HEK293T (cell line): ENCODE data around the gene S100A3.
"Not testable (repeated sequence)": the region's sequence is repeated elsewhere in the genome, so short reads cannot be mapped to it uniquely, and the experiment has no call there.

ENCODE experiments used
- CTCF ChIA-PET: fragments of 350-600 bp; formaldehyde crosslinking; extraction: SDS; loops from one replicate; lab custom pipeline; 2021; ENCODE audit warnings: antibody characterized with exemption, inconsistent platforms; lab: Yijun Ruan, JAX
- POLR2A ChIA-PET: fragments of 350-600 bp; formaldehyde crosslinking; extraction: SDS; loops from one replicate; lab custom pipeline; 2020; ENCODE audit warnings: antibody characterized with exemption, inconsistent platforms; lab: Yijun Ruan, JAX
- DNase-seq: peaks from one replicate; pipeline ENCODE4 v3.0.0; 2012; ENCODE audit warnings: mixed read lengths; ENCODE audit errors: extremely low spot score
- ARNT ChIP-seq: fragments of 450-650 bp; IDR thresholded peaks from 2 replicates; pipeline ENCODE4 v1.6.1; 2017; ENCODE audit warnings: mild to moderate bottlenecking
- BHLHE40 ChIP-seq: fragments of 450-650 bp; IDR thresholded peaks from 2 replicates; pipeline ENCODE4 v1.6.1; 2016; ENCODE audit warnings: mild to moderate bottlenecking, moderate library complexity, borderline replicate concordance
- CTBP1 ChIP-seq: fragments of 450-650 bp; IDR thresholded peaks from 2 replicates; pipeline ENCODE4 v1.6.1; 2016; ENCODE audit warnings: borderline replicate concordance
- ELF4 ChIP-seq: fragments of 450-650 bp; IDR thresholded peaks from 2 replicates; pipeline ENCODE4 v1.6.1; 2017; ENCODE audit warnings: antibody characterized with exemption
- FOXA1 ChIP-seq: fragments of 450-650 bp; IDR thresholded peaks from 2 replicates; pipeline ENCODE4 v1.6.1; 2016; ENCODE audit warnings: mild to moderate bottlenecking
- FOXK2 ChIP-seq: fragments of 450-650 bp; IDR thresholded peaks from 2 replicates; pipeline ENCODE4 v1.6.1; 2016; ENCODE audit warnings: mild to moderate bottlenecking
- FOXM1 ChIP-seq: fragments of 450-650 bp; IDR thresholded peaks from 2 replicates; pipeline ENCODE4 v1.6.1; 2017; ENCODE audit warnings: mild to moderate bottlenecking, borderline replicate concordance
- HDGF ChIP-seq: fragments of 450-650 bp; IDR thresholded peaks from 2 replicates; pipeline ENCODE4 v1.6.1; 2017; ENCODE audit warnings: antibody characterized with exemption, borderline replicate concordance
- L3MBTL2 ChIP-seq: fragments of 450-650 bp; conservative IDR thresholded peaks from 2 replicates; pipeline ENCODE4 v1.6.1; 2016; ENCODE audit warnings: mild to moderate bottlenecking
- LEF1 ChIP-seq: fragments of 450-650 bp; IDR thresholded peaks from 2 replicates; pipeline ENCODE4 v1.6.1; 2017; ENCODE audit warnings: mild to moderate bottlenecking, borderline replicate concordance
- NFRKB ChIP-seq: fragments of 450-650 bp; IDR thresholded peaks from 2 replicates; pipeline ENCODE4 v1.6.1; 2016; ENCODE audit warnings: mild to moderate bottlenecking, moderate library complexity
- PKNOX1 ChIP-seq: fragments of 450-650 bp; IDR thresholded peaks from 2 replicates; pipeline ENCODE4 v1.6.1; 2016
- SP1 ChIP-seq: fragments of 450-650 bp; IDR thresholded peaks from 2 replicates; pipeline ENCODE4 v1.6.1; 2017
- SUZ12 ChIP-seq: fragments of 450-650 bp; IDR thresholded peaks from 2 replicates; pipeline ENCODE4 v1.6.1; 2016; ENCODE audit warnings: mild to moderate bottlenecking
- TARDBP ChIP-seq: fragments of 450-650 bp; IDR thresholded peaks from 2 replicates; pipeline ENCODE4 v1.6.1; 2016
- ZNF384 ChIP-seq: fragments of 450-650 bp; IDR thresholded peaks from 2 replicates; pipeline ENCODE4 v1.6.1; 2016

S100A3 gene

DNA sequence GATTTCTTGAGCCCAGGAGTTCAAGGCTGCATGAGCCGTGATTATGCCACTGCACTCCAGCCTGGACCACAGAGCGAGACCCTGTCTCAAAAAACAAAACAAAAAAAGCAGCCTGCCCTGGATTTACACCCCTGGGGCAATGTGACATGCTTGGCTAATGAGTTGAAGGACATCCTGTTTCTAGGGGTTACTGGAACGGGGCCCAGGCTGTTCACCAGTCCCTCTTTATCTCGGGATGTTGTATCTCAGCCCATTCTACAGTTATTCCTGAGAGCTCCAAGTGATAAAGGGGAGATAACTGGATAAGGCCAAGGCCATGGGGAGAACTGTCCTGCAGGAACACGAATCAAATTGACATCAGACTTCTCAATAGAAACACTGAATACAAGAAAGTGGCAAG lies 38.3 kb upstream of the S100A3 start:
- DNase-seq, result peak; percentile 5
- ChIA-PET POLR2A (interaction anchor here (4.1 kb wide), 1 partner anchor 40 kb away, joined by 17 read pairs; the partner anchor contains the start of genes S100A1 and S100A13), CTCF (no interaction called here)

DNA sequence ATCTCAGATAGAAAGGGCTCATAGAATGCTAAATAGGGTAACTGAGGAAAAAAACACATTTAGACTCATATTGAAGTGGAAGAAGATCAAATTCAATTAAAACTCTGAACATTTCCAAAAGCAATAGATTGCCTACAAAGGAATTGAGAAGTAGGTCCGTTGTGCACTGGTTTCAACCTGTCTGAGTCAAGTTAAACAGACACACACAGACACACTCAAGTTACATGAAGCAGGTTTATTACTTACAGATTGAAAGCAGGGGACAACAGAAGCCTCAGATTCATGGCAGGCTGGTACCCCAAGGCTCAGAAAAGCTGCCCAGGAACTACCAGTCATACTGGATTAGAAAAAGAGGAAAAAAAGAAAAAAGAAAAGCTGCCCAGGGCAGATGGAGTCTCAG lies 37.3 kb upstream of the S100A3 start:
- no peak for DNase-seq
- no peak for TF ChIP-seq ARNT
- TF ChIP-seq TARDBP, result no peak
- no peak for TF ChIP-seq HDGF
- TF ChIP-seq PKNOX1, result no peak
- TF ChIP-seq NFRKB, result no peak
- no peak for TF ChIP-seq BHLHE40
- TF ChIP-seq SP1, result no peak
- no peak for TF ChIP-seq ELF4
- no peak for TF ChIP-seq FOXA1
- TF ChIP-seq LEF1, result no peak
- TF ChIP-seq SUZ12, result no peak
- TF ChIP-seq ZNF384, result no peak
- no peak for TF ChIP-seq CTBP1
- TF ChIP-seq FOXK2, result no peak
- no peak for TF ChIP-seq L3MBTL2
- TF ChIP-seq FOXM1, result no peak
- ChIA-PET POLR2A (interaction anchor here (1.2 to 4.1 kb wide), 3 partner anchors 41 to 48 kb away, joined by 4 to 17 read pairs (median 5); partner anchors contain the start of genes CHTOP, S100A1 and S100A13), CTCF (interaction anchor here (0.5 to 2.2 kb wide), 2 partner anchors 42 to 68 kb away, joined by 4 to 9 read pairs; partner anchors contain the start of genes S100A1 and S100A13)

More for the DNA sequence above, 38.3 kb upstream of the S100A3 start:
- no peak for TF ChIP-seq TARDBP

- no peak for TF ChIP-seq FOXK2
- TF ChIP-seq LEF1, result no peak
- TF ChIP-seq ELF4, result no peak
- TF ChIP-seq FOXM1, result no peak
- TF ChIP-seq NFRKB, result no peak
- TF ChIP-seq HDGF, result no peak
- TF ChIP-seq ZNF384, result no peak
- TF ChIP-seq ARNT, result no peak
- no peak for TF ChIP-seq CTBP1
- no peak for TF ChIP-seq FOXA1
- TF ChIP-seq BHLHE40, result no peak
- no peak for TF ChIP-seq SP1
- TF ChIP-seq PKNOX1, result no peak
- no peak for TF ChIP-seq TARDBP
- TF ChIP-seq L3MBTL2, result no peak
- no peak for TF ChIP-seq SUZ12
- no peak for DNase-seq
- CTCF ChIA-PET, result interaction anchor here (0.7 to 2.2 kb wide), 5 partner anchors 15 to 52 kb away, joined by 4 to 9 read pairs (median 6); partner anchors contain the start of genes CHTOP, S100A1 and S100A13
- POLR2A ChIA-PET, result interaction anchor here (1.0 to 4.1 kb wide), 3 partner anchors 42 to 50 kb away, joined by 4 to 17 read pairs (median 5); partner anchors contain the start of genes CHTOP, S100A1 and S100A13
Observed at GRCh38 chr1:153585006-153585405, 35.9 kb upstream of the S100A3 start.

DNA sequence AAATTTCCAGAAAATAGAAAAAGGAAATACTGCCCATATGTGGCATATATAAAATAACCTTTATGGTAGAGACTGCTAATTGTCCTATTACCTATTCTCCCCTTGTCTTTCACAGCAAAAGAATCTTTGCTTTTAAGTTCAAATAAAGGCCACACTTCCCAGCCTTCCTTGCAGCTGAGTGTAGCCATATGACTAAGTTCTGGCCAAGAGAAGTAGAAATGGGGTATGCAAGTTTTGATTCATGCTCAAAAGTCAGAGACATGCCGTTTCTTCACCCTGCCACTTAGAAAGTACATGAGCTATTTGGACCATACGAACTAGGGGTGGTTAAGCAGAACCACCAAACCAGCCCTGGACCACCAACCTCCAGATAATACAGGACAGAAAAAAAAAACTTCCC lies 34.9 kb upstream of the S100A3 start:
- CTCF ChIA-PET, result interaction anchor here (0.8 to 1.5 kb wide), 3 partner anchors 44 to 51 kb away, joined by 4 to 6 read pairs (median 4); partner anchors contain the start of gene CHTOP

GRCh38 chr1:153583514-153583913 lies 34.5 kb upstream of the S100A3 start:
- DNase-seq, CTCF ChIA-PET: not testable (repeated sequence)
- POLR2A ChIA-PET, result interaction anchor here (4.1 kb wide), 1 partner anchor 44 kb away, joined by 17 read pairs; the partner anchor contains the start of genes S100A1 and S100A13

More for the DNA sequence above, 34.9 kb upstream of the S100A3 start:
- TF ChIP-seq FOXM1, result no peak
- TF ChIP-seq SUZ12, result no peak
- TF ChIP-seq BHLHE40, result no peak
- TF ChIP-seq HDGF, result no peak
- no peak for TF ChIP-seq CTBP1
- TF ChIP-seq TARDBP, result no peak
- TF ChIP-seq ELF4, result no peak
- TF ChIP-seq FOXA1, result no peak
- TF ChIP-seq PKNOX1, result no peak
- TF ChIP-seq L3MBTL2, result no peak
- no peak for TF ChIP-seq SP1
- POLR2A ChIA-PET, result interaction anchor here (1.0 to 4.1 kb wide), 2 partner anchors 43 to 50 kb away, joined by 4 to 17 read pairs; partner anchors contain the start of genes CHTOP, S100A1 and S100A13
- DNase-seq, result no peak

- POLR2A ChIA-PET, DNase-seq, CTCF ChIA-PET: not testable (repeated sequence)
Observed at GRCh38 chr1:153582836-153583235, 33.8 kb upstream of the S100A3 start.

DNA sequence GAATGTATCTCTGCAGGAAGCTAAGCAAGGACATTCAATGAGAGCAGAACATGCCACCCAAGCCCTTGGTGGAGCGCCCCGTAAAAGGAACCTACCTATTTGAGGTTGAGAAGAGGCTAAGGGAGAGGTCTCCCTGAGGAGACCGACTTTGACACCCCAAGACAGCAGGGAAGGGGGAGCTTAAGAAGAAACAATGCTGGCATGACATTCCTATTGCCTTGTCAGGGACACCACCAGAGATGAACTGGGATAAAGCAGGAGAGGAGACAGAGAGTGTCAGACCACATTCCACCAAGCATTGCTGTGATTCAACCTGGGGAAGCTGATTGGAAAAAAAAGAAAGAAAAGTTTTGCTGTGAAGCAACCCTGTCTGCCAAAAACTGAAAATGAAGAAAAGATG lies 29.9 kb upstream of the S100A3 start:
- CTCF ChIA-PET, result interaction anchor here (2.7 kb wide), 1 partner anchor 46 kb away, joined by 11 read pairs; no protein-coding TSS in a partner anchor
- no peak for DNase-seq
- TF ChIP-seq FOXA1, result no peak
- POLR2A ChIA-PET, result interaction anchor here (3.9 kb wide), 1 partner anchor 55 kb away, joined by 20 read pairs; the partner anchor contains the start of gene CHTOP
